Mucosa of descending colon (tissue), 3 donors: Measurements from ENCODE around the gene PCDHB4. TPM values are rescaled to one million over a fixed set of nuclear protein-coding genes. Genes with fewer than 3 reads are reported as not detected.

Source experiments
- ATAC-seq: fragments of 200-7000 bp; cut with Tn5 transposase; one replicate; pipeline ENCODE4 v1.9.1; 2020; ENCODE audit warnings: mild to moderate bottlenecking, moderate library complexity
- DNase-seq, 3 donors: peaks; one replicate each; pipeline ENCODE4 v3.0.0-alpha.2; 2020
- H3K36me3 ChIP-seq: fragments of 200-600 bp; one replicate; pipeline ENCODE4 v1.8.0; 2021; ENCODE audit warnings: low read depth, mild to moderate bottlenecking
- H3K4me1 ChIP-seq: fragments of 200-600 bp; one replicate; pipeline ENCODE4 v1.8.0; 2021; ENCODE audit warnings: low read depth, mild to moderate bottlenecking
- H3K4me3 ChIP-seq: fragments of 200-600 bp; one replicate; pipeline ENCODE4 v1.8.0; 2021; ENCODE audit warnings: mild to moderate bottlenecking
- H3K9me3 ChIP-seq: fragments of 200-600 bp; one replicate; pipeline ENCODE4 v1.8.0; 2021; ENCODE audit warnings: mild to moderate bottlenecking
- intact Hi-C, 2 donors: fragments of 100-400 bp; cut with DNase I in 1 of 2; cut with micrococcal nuclease in 1 of 2; formaldehyde crosslinking; loops; one replicate each; pipeline versions ENCODE4 v1.11.0 to v1.11.1; 2022; cut with DNase I, micrococcal nuclease
- long read RNA-seq, 2 donors: library from polyadenylated mRNA; unstranded; transcript quantifications; one replicate each; pipeline ENCODE4 v2.0.0, GENCODE V29; 2019 to 2021
- total RNA-seq, 3 donors: library from RNA; stranded (reverse); fragmentation: NEBNext Ultra II Directional in 2 of 3; extraction: Animal tissue kit (Norgen Biotek cat#: 25700) in 2 of 3; gene quantifications; one replicate each; pipeline versions ENCODE4 v1.2.1 to v1.2.4, GENCODE V29; 2021 to 2023
- TF ChIP-seq, protein P1 (sequence below): fragments of 200-600 bp; IDR thresholded peaks from one replicate; pipeline ENCODE4 v1.8.0; 2022; ENCODE audit warnings: antibody characterized with exemption, mild to moderate bottlenecking
- donor health status: DM: no; HTN: no; CAD: no; lungs with moderate emphysema.
- donor health status: DM: no; HTN: no; CAD: no.
- donor health status: DM: no; HTN: yes; CAD: no.

PCDHB4 gene
- 1 to 10 TPM in 1 of 3 donors, under 1 TPM in 2; 0.35 to 3.4 (median 0.80) TPM for total RNA-seq
- long read RNA-seq, donor 1, partial matches to known transcripts = 0 of 1 reads
- long read RNA-seq, donor 1, other reads (novel, unspliced or antisense) = 1 of 1 reads
- long read RNA-seq, donor 2 = 0 reads

DNA sequence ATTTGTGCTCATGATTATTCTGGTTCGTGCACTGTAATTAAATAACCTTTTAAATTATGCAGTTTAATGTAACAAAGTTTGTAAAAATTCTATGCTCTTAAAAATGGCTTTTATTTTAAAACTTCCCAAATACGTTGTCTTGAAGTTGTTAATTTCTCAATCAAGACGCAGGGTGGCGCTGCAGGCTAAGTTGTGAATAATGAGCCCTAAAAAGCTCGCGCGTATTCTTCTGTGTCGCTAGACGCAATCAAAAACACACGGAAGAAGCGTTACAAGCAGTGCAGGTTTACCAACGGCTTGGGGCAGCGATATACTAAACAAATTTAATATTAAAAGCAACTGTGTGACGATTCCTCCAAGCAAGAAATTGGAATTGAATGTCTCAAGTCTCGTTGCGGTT lies at the start of gene PCDHB4:
Gene PCDHB4 (plus strand): TSS at position 256 of the 400 bp plus-strand sequence. CDS start 181 bp downstream, outside the sequence.
- Histone ChIP-seq H3K4me1 (no peaks in the 10 kb centered on the region), H3K9me3 (peaks cover 54% of the 10 kb centered on the region), H3K4me3 (no peak within 1 kb of the TSS), H3K36me3 (no peaks in the 10 kb centered on the region)
- TF ChIP-seq, protein P1, sequence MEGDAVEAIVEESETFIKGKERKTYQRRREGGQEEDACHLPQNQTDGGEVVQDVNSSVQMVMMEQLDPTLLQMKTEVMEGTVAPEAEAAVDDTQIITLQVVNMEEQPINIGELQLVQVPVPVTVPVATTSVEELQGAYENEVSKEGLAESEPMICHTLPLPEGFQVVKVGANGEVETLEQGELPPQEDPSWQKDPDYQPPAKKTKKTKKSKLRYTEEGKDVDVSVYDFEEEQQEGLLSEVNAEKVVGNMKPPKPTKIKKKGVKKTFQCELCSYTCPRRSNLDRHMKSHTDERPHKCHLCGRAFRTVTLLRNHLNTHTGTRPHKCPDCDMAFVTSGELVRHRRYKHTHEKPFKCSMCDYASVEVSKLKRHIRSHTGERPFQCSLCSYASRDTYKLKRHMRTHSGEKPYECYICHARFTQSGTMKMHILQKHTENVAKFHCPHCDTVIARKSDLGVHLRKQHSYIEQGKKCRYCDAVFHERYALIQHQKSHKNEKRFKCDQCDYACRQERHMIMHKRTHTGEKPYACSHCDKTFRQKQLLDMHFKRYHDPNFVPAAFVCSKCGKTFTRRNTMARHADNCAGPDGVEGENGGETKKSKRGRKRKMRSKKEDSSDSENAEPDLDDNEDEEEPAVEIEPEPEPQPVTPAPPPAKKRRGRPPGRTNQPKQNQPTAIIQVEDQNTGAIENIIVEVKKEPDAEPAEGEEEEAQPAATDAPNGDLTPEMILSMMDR = no peak
- intact Hi-C loops = no loop called here
- ATAC-seq (no peak), DNase-seq (no peak)

DNA sequence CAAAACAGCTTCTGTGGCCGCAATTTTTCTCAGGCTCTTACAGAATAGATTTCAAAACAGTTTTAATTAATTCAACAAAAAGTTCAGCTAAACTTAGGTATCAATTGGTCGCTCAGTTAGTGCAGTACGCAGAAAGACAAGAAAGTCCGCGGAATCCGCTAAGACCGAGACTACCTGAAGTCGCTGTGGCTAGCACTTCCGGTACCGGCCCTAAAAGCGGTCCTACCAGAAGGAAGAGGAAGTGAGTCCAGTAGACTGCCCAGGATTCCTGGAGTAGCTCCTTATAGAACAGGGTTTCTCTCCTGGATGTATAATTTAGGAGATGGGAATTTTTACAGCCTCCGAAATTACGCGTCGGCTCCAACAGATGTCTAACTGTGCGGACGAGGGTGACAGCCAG lies 43.8 kb upstream of the PCDHB4 start:
- ATAC-seq (no peak), DNase-seq (no peak)
- TF ChIP-seq, protein P1 = no peak
- H3K4me1 ChIP-seq = no peaks in the 10 kb centered on the region
- H3K36me3 ChIP-seq = no peaks in the 10 kb centered on the region
- intact Hi-C loops = no loop called here
- H3K4me3 ChIP-seq = no peak overlapping the region
- H3K9me3 ChIP-seq = peaks cover 13% of the 10 kb centered on the region

DNA sequence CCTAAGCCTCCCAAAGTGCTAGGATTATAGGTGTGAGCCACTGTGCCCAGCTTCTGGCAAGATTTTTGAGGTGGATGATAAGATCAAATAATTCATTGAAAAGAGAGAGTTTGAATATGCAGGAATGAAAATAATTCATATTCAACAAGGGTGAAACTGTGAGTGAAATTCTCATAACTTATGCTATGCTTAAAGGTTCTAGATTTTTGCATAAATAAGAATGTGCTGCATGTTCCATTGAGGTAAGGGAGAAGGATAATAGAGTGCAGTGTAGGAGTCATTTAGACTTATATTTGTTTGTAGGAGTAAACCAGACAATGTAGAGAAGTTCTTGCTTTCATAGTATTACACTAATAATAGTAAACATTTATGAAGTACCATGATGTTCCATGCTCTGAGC lies 39.4 kb upstream of the PCDHB4 start:
- intact Hi-C loops = no loop called here
- Histone ChIP-seq H3K4me1 (no peaks in the 10 kb centered on the region), H3K4me3 (no peak overlapping the region), H3K36me3 (no peaks in the 10 kb centered on the region), H3K9me3 (peaks cover 18% of the 10 kb centered on the region)
- no peak for DNase-seq
- TF ChIP-seq, protein P1 = no peak
- ATAC-seq = no peak

DNA sequence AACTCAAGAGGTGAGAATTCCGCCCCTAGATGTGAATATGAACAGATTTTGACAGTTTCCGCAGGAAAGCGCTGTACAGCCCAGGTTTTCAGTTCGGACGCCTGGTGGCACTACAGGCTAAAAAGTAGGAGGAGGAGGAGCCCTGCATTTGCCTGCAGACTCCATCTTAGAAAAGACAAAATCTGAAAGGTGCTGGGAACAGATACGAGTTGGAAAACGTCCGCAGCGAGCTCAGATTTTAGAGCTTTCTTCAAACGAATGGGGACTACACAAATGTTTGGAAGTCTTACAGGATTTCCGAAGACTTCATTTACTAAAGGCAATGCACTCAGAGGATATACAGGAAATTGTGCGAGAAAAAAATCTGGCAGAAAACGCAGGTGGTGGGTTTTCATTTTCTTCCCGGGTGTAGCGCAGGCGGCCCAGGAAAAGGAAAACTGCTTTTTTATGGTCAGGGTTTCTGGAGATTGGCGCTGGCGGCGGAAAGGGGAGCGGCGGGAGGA lies 37.1 kb upstream of the PCDHB4 start:
- peak in 1 of 3 donors; percentile 3 for DNase-seq
- no peak for ATAC-seq
- Histone ChIP-seq H3K4me1 (no peaks in the 10 kb centered on the region), H3K36me3 (no peaks in the 10 kb centered on the region), H3K9me3 (peaks cover 7% of the 10 kb centered on the region), H3K4me3 (no peak overlapping the region)
- TF ChIP-seq, protein P1 = no peak
- intact Hi-C loops = no loop called here

DNA sequence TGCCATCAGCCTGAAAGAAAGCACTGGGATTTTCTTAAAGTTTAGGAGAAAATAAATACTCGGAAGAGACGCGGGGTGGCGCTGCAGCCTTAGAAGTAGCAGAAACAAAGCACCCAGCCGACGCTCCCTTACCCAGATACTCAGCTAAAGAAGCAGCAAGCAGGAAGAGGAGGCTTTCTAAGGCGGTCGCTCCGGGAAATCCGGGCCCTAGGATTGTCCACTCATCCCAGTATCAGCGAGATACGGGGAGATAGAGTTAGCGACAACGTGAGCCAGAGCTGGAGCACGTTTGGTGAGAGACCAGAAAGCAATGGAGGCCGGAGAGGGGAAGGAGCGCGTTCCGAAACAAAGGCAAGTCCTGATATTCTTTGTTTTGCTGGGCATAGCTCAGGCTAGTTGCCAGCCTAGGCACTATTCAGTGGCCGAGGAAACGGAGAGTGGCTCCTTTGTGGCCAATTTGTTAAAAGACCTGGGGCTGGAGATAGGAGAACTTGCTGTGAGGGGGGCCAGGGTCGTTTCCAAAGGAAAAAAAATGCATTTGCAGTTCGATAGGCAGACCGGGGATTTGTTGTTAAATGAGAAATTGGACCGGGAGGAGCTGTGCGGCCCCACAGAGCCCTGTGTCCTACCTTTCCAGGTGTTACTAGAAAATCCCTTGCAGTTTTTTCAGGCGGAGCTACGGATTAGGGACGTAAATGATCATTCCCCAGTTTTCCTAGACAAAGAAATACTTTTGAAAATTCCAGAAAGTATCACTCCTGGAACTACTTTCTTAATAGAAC lies 26.9 kb upstream of the PCDHB4 start, which contains the start of gene PCDHB2:
Gene PCDHB2 (plus strand): TSS at position 135 of the 782 bp plus-strand sequence. CDS start 176 bp downstream, at position 311.
- no peaks in the 10 kb centered on the region for H3K36me3 ChIP-seq
- intact Hi-C loops = no loop called here
- DNase-seq (peak in 1 of 3 donors; percentile 3), ATAC-seq (peak; percentile 45)
- peaks cover 38% of the 10 kb centered on the region for H3K9me3 ChIP-seq
- TF ChIP-seq, protein P1 = no peak
- no peaks in the 10 kb centered on the region for H3K4me1 ChIP-seq
- H3K4me3 ChIP-seq = no peak within 1 kb of the TSS
